Stomach (tissue), 4 donors: ENCODE measurements around the gene SLC2A4RG.

Experiments
- EP300 ChIP-seq: sonication (generic); formaldehyde crosslinking; IDR thresholded peaks from one replicate; pipeline ENCODE4 v1.6.1; 2017; ENCODE audit warnings: antibody characterized with exemption
- POLR2A ChIP-seq, 4 donors: fragments of 450-650 bp; IDR thresholded peaks; one replicate each; pipeline ENCODE4 v1.6.1; 2016; ENCODE audit warnings: antibody characterized with exemption in 4 of 4, control low read depth in 2 of 4, mild to moderate bottlenecking in 1 of 4, moderate library complexity in 1 of 4
- POLR2AphosphoS5 ChIP-seq, 3 donors: sonication (generic); formaldehyde crosslinking; IDR thresholded peaks; one replicate each; pipeline ENCODE4 v1.6.1; 2016; ENCODE audit warnings: antibody characterized with exemption in 3 of 3
- TF ChIP-seq, protein P1 (sequence below), 7 experiments: fragments of 450-650 bp in 4 of 7; fragments of 200-600 bp in 3 of 7; sonication (generic) in 3 of 7; IDR thresholded peaks; one replicate each; pipeline ENCODE4 v1.5.1; 2016 to 2019; ENCODE audit warnings: antibody characterized with exemption in 7 of 7, control low read depth in 2 of 7, mild to moderate bottlenecking in 1 of 7

DNA sequence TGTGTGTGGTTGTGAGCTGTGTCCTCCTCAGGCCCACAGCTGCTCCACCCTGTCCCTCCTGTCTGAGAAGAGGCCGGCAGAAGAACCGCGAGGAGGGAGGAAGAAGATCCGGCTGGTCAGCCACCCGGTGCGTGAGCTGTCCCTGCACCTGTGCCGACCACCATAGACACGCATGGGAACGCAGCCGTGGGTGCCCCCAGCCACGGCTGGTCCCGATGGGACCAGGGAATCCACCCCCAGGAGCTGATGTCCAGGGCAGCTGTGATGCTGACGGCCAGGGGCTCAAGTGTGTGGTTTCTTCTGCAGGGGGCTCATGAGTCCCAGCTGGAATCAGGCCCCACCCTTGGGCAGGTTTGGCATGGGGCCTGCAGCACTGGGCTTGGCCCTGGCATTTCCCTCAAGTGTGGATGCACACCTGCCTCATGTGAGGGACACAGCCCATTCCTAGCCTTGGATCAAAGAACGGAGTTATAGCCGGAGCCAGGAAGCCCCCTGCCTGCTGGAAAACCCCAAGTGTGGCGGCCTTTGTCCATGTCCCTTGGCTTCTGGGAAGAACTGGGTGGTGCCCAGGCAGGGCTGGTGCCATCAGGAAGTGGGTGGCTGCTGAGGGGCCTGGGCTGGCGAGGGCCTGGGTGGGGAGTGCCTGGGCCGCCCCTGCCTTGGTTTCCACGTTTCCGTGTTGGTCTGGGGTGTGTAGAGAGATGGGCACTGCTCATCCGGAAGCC is 47.7 kb upstream of the SLC2A4RG start:
- TF ChIP-seq, protein P1, sequence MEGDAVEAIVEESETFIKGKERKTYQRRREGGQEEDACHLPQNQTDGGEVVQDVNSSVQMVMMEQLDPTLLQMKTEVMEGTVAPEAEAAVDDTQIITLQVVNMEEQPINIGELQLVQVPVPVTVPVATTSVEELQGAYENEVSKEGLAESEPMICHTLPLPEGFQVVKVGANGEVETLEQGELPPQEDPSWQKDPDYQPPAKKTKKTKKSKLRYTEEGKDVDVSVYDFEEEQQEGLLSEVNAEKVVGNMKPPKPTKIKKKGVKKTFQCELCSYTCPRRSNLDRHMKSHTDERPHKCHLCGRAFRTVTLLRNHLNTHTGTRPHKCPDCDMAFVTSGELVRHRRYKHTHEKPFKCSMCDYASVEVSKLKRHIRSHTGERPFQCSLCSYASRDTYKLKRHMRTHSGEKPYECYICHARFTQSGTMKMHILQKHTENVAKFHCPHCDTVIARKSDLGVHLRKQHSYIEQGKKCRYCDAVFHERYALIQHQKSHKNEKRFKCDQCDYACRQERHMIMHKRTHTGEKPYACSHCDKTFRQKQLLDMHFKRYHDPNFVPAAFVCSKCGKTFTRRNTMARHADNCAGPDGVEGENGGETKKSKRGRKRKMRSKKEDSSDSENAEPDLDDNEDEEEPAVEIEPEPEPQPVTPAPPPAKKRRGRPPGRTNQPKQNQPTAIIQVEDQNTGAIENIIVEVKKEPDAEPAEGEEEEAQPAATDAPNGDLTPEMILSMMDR (IDR thresholded peaks at IDR 0.05), result no peak
- TF ChIP-seq POLR2AphosphoS5 (IDR thresholded peaks at IDR 0.05), result no peak
- TF ChIP-seq POLR2A (IDR thresholded peaks at IDR 0.05), result no peak
- no peak for TF ChIP-seq EP300
